Measurements from ENCODE around the gene TPBGL. TPM values are rescaled to one million over a fixed set of nuclear protein-coding genes. Genes with fewer than 3 reads are reported as not detected.

Gene TPBGL
- total RNA-seq, 1 donor from 2014 or later: 0.08 TPM

- no peak for DNase-seq (ENCODE audit: low spot score)
- intact Hi-C loops (cut with DNase I): loop anchor here (1.0 to 5.0 kb wide), 2 partner anchors 42 to 64 kb away; no protein-coding TSS in a partner anchor
Measured at GRCh38 chr11:75205564-75206020, 35.0 kb upstream of the TPBGL start.

DNA sequence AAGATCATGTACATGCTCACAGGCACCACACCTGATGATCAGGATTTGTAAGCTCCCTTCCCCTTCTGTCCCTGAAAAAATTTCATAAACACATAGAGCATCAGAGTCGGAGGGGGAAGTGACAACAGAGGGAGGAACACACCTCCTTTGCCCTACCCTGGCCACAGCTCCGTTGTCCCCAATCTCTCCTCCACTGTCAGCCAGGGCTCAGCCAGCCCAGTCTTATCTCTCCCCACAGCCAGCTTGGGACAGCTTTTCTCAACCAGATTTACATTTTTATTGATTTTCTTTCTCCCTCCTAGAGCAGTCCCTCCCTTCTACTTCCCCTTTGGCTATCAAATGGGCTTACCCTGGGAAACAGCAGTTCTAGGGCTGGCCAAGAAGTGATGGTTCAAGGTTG is 32.1 kb upstream of the TPBGL start:
- no peak for DNase-seq (ENCODE audit: low spot score)
- intact Hi-C loops (cut with DNase I): loop anchor here (5.0 kb wide), 1 partner anchor 39 kb away; no protein-coding TSS in a partner anchor

DNA sequence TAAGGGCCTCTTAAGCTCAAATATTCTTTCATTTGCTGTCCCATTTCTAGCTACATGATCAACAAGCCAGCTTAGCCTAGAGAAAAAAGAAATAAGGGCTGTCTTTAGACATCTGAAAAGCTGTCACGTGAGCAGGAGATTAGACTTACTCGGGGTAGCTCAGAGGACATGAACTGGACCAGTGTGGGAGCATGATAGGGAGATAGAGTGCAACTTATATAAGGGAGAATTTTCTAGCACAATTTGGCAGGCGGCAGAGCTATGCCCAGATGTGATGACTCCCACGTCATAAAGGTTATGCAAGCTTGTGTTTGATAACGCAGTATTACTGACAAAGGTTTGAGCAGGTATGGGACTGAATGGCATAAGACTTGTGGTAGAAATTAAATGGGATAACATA is 28.2 kb upstream of the TPBGL start:
- intact Hi-C loops (cut with DNase I): no loop called here
- DNase-seq (ENCODE audit: low spot score): no peak

DNA sequence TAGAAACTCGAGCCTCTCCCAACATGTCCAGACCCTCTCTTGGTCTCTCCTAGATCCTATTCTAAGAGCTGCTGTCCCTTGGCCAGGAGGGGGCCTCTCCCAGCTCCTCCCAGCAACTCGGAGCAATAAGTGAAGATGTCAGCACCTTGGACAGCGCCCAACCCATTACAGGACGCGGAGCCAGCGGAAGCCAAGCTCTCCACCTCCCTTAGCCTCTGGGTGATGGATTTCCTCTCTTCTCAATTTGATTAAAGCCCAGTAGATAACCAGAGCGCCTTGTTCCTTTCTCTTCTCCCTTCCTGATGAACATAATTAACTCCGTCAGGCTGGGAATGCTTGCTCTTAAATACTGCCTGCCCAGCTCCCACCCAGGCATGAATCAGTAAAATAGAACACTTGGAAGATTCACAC is 26.2 kb upstream of the TPBGL start:
- DNase-seq (ENCODE audit: low spot score): no peak

GRCh38 chr11:75214843-75215242 is 25.7 kb upstream of the TPBGL start:
- intact Hi-C loops (cut with DNase I): no loop called here
- DNase-seq (ENCODE audit: low spot score): no peak

More for the DNA sequence above, 26.2 kb upstream of the TPBGL start:
- intact Hi-C loops (cut with DNase I): no loop called here

DNA sequence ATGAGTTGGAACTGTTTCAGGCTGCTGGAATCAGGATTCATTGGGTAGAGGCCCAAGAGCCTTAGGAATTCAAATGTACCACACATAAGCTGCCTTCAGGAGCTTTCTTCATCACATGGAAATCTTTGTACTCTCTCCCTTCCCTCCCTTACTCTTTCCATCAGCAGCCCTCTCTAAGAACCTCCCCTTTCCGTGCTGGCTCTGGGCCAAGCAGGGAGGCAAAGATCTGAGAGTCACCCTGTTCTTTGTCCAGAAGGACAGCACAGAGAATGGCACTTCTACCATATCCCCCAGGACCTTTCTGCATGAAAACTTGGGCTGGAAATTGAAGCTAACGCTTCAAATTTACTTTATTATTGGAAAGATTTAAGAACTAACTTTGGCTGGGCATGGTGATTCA is 20.7 kb upstream of the TPBGL start:
- DNase-seq (ENCODE audit: low spot score): peak; percentile 15

GRCh38 chr11:75223954-75224643 is 16.5 kb upstream of the TPBGL start:
- intact Hi-C loops (cut with DNase I): no loop called here
- DNase-seq (ENCODE audit: low spot score): peak; percentile 69

More for the DNA sequence above, 20.7 kb upstream of the TPBGL start:
- intact Hi-C loops (cut with DNase I): no loop called here

DNA sequence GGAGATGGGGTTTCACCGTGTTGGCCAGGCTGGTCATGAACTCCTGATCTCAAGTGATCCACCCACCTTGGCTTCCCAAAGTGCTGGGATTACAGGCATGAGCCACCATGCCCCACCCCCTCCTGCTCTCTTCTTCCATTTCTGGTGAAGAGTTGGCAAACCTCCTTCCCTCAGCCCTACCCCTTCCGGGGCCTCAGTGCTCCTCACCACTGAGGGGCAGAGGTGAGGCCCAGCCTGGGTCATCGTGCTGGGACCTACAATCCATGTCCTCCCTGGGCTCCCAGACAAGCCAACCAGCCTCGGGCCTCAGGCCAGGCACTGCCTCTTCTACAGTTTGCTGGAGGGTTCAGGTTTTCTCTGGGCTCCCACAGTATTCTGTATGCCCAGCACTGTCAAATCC is 14.8 kb upstream of the TPBGL start:
- intact Hi-C loops (cut with DNase I): no loop called here
- no peak for DNase-seq (ENCODE audit: low spot score)

GRCh38 chr11:75229466-75229865 is 11.1 kb upstream of the TPBGL start:
- DNase-seq (ENCODE audit: low spot score): peak; percentile 47
- intact Hi-C loops (cut with DNase I): no loop called here

- peak; percentile 17 for DNase-seq (ENCODE audit: low spot score)
- intact Hi-C loops (cut with DNase I): no loop called here
Measured at GRCh38 chr11:75230621-75231020, 10.0 kb upstream of the TPBGL start.

GRCh38 chr11:75233754-75234172 is 6.8 kb upstream of the TPBGL start:
- peak; percentile 10 for DNase-seq (ENCODE audit: low spot score)
- intact Hi-C loops (cut with DNase I): no loop called here

DNA sequence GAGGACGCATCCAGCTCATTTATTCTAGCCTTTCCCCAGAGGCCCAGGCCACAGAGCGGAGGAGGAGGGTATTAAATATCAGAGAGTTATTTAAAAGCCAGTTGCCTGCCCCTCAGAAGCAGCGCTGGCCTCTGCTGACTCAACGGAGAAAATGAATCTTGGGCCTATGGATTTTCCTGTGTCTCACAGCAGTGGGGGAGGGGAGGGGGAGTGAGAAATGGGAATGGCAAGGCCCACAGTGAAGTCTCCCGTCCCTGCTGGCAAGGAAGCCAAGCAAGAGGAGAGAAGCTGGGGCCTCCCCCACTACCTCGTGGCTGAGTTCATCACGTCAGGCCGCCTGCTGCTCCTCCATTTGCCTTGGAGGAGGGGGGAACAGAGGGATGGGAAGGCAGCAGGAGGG is 4.5 kb upstream of the TPBGL start:
- no peak for DNase-seq (ENCODE audit: low spot score)
- intact Hi-C loops (cut with DNase I): no loop called here

DNA sequence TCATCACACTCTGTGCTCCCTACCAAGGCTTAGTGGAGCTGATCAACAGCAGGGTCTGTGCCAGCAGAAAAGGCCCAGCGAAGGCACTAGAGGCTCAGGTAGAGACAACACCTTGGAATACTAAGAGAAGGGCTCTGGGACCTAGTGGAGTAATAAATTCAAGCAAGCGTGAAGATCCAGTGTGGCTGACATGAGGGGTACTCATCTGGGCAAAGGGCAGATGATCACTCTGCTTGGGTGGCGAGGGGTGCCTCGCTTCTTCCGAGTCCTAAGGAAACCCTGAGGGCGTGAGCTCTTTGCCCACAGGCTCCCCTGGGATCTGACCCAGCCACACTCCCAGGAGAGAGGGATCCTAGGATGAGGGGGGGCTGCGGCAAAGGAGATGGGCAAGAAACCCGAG is 3.5 kb upstream of the TPBGL start:
- intact Hi-C loops (cut with DNase I): no loop called here
- DNase-seq (ENCODE audit: low spot score): peak; percentile 29

GRCh38 chr11:75238595-75239440 is 1.8 kb upstream of the TPBGL start:
- DNase-seq (ENCODE audit: low spot score): peak; percentile 44
- intact Hi-C loops (cut with DNase I): no loop called here

- peak; percentile 70 for DNase-seq (ENCODE audit: low spot score)
- intact Hi-C loops (cut with DNase I): loop anchor here (2.0 kb wide), 1 partner anchor 95 kb away; no protein-coding TSS in a partner anchor
Measured at GRCh38 chr11:75239531-75240290, 863 bp upstream of the TPBGL start.

- peak; percentile 94 for DNase-seq (ENCODE audit: low spot score)
- intact Hi-C loops (cut with DNase I): loop anchor here (2.0 kb wide), 1 partner anchor 96 kb away; no protein-coding TSS in a partner anchor
Measured at GRCh38 chr11:75241036-75241905, 697 bp downstream of the TPBGL start.

DNA sequence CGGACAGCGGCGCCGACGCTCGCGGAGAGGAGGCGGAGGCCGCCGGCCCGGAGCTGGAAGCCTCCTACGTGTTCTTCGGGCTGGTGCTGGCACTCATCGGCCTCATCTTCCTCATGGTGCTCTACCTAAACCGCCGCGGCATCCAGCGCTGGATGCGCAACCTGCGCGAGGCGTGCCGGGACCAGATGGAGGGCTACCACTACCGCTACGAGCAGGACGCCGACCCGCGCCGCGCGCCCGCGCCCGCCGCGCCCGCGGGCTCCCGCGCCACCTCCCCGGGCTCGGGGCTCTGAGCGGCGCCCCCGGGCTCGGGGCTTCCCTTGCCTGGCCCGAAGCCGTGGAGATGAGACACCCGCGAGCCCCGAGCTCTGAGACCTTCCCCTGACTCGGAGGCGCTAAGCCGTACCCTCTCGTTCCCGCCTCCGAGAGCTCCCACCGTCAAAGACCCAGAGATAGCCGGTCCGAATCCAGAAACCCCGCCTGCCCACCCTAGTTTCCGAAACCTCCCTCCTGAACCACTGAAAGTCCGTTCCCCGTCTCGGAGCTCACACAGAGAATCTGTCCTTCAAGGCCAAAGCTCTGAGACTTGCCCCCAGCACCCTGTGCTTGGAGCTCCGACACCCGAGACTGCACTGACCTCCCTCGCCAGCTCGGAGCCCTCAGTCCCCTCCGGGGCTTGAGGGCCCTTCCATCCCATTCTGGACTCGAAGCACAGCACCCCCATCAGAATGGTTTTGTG is 1.5 kb downstream of the TPBGL start:
- no peak for DNase-seq (ENCODE audit: low spot score)
- intact Hi-C loops (cut with DNase I): loop anchor here (2.0 kb wide), 1 partner anchor 97 kb away; no protein-coding TSS in a partner anchor

Measured in cardiac septum (tissue), 1 donor.